ENCODE measurements around the gene FBXO46.
"Not testable (repeated sequence)": the region's sequence is repeated elsewhere in the genome, so short reads cannot be mapped to it uniquely, and the experiment has no call there.

FBXO46 gene

GRCh38 chr19:45717983-45718650 lies 12.6 kb downstream of the FBXO46 start:
- DNase-seq: no peak

GRCh38 chr19:45717131-45717982 lies 13.3 kb downstream of the FBXO46 start:
- DNase-seq: peak; percentile 98

GRCh38 chr19:45716359-45717130 lies 14.2 kb downstream of the FBXO46 start:
- peak in 1 of 2 experiments; percentile 6 for DNase-seq

- no peak for DNase-seq
These were observed 15.6 kb downstream of the FBXO46 start for GRCh38 chr19:45715139-45715538.

GRCh38 chr19:45713141-45713540 lies 17.6 kb downstream of the FBXO46 start:
- DNase-seq: no peak

GRCh38 chr19:45712699-45713067 lies 18.0 kb downstream of the FBXO46 start:
- DNase-seq: no peak

- DNase-seq: no peak
These were observed 18.6 kb downstream of the FBXO46 start for GRCh38 chr19:45711851-45712698.

GRCh38 chr19:45710356-45711130 lies 20.2 kb downstream of the FBXO46 start:
- no peak for DNase-seq

GRCh38 chr19:45705710-45706415 lies 24.8 kb downstream of the FBXO46 start:
- no peak for DNase-seq

GRCh38 chr19:45705115-45705514 lies 25.6 kb downstream of the FBXO46 start:
- DNase-seq: no peak

GRCh38 chr19:45701676-45702075 lies 29.0 kb downstream of the FBXO46 start:
- DNase-seq: no peak

- peak; percentile 32 to 51 for DNase-seq
These were observed 37.4 kb downstream of the FBXO46 start for GRCh38 chr19:45693106-45693788.

GRCh38 chr19:45692187-45693105 lies 38.2 kb downstream of the FBXO46 start, which contains the start of gene QPCTL:
Gene QPCTL (plus strand): TSS chr19:45692666. CDS start chr19:45692704, 38 bp downstream.
- peak; percentile 99 to 100 for DNase-seq

- DNase-seq: peak; percentile 87 to 100
These were observed 39.0 kb downstream of the FBXO46 start, which contains the start of gene SNRPD2 for GRCh38 chr19:45691516-45692186. Gene SNRPD2 (minus strand): TSS chr19:45691953. CDS start chr19:45691888, 65 bp downstream.

- DNase-seq: no peak
These were observed 43.1 kb downstream of the FBXO46 start for GRCh38 chr19:45687599-45687998.

GRCh38 chr19:45685045-45685444 lies 45.7 kb downstream of the FBXO46 start:
- DNase-seq: not testable (repeated sequence)

- DNase-seq: no peak
These were observed 47.8 kb downstream of the FBXO46 start for GRCh38 chr19:45682908-45683307.

GRCh38 chr19:45682117-45682516 lies 48.6 kb downstream of the FBXO46 start:
- DNase-seq: no peak
